Muscle layer of colon (tissue), 2 donors: ENCODE measurements around the gene ZNF200.

Source experiments
- H3K27ac ChIP-seq: one replicate; pipeline ENCODE4 v1.7.0; 2013; ENCODE audit warnings: low read depth, mild to moderate bottlenecking, low read length, moderate library complexity
- H3K27me3 ChIP-seq, 2 donors: one replicate each; pipeline ENCODE4 v1.7.0; 2013; ENCODE audit warnings: low read length in 2 of 2, mild to moderate bottlenecking in 2 of 2; ENCODE audit not compliant: insufficient read depth in 2 of 2, control insufficient read depth in 1 of 2
- H3K36me3 ChIP-seq: one replicate; pipeline ENCODE4 v1.7.0; 2013; ENCODE audit warnings: mild to moderate bottlenecking, low read length; ENCODE audit not compliant: insufficient read depth
- H3K4me1 ChIP-seq: one replicate; pipeline ENCODE4 v1.7.0; 2013; ENCODE audit warnings: mild to moderate bottlenecking, low read length; ENCODE audit not compliant: insufficient read depth
- H3K4me3 ChIP-seq, 2 donors: one replicate each; pipeline ENCODE4 v1.7.0; 2013; ENCODE audit warnings: low read length in 2 of 2, low read depth in 1 of 2, mild to moderate bottlenecking in 1 of 2, moderate library complexity in 1 of 2
- H3K9ac ChIP-seq: one replicate; pipeline ENCODE4 v1.7.0; 2013; ENCODE audit warnings: low read length
- H3K9me3 ChIP-seq: one replicate; pipeline ENCODE4 v1.7.0; 2013; ENCODE audit warnings: mild to moderate bottlenecking, low read length
- donor health status: abdominal sarcoma.
- donor health status: Adenocarcinoma of cecum.

ZNF200 gene

DNA sequence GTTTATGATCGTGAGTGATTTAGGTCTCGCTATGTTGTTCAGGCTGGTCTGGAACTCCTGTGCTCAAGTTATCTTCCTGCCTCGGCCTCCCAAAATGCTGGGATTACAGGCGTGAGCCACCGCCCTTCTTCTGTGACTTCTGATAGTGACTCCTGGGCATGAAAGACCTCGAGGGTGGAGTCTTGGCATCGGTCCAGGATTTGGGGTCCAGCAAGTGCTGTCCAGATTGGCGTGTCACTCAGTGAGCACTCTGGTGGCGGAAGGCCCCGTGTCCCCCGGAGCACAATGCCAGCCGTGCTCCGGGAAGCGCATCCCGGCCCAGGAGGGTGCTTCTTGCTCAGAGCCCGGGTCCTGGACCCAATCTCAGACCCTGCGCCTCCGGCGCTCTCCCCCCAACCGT, 40.2 kb downstream of the ZNF200 start:
- H3K4me1 ChIP-seq, result no peaks in the 10 kb centered on the region
- no peak overlapping the region for H3K9ac ChIP-seq
- H3K27ac ChIP-seq, result no peak overlapping the region
- H3K9me3 ChIP-seq, result no peaks in the 10 kb centered on the region
- H3K4me3 ChIP-seq, result no peak overlapping the region
- no peaks in the 10 kb centered on the region for H3K36me3 ChIP-seq
- H3K27me3 ChIP-seq, result peaks cover 38 to 62% of the 10 kb centered on the region in 2 donors

DNA sequence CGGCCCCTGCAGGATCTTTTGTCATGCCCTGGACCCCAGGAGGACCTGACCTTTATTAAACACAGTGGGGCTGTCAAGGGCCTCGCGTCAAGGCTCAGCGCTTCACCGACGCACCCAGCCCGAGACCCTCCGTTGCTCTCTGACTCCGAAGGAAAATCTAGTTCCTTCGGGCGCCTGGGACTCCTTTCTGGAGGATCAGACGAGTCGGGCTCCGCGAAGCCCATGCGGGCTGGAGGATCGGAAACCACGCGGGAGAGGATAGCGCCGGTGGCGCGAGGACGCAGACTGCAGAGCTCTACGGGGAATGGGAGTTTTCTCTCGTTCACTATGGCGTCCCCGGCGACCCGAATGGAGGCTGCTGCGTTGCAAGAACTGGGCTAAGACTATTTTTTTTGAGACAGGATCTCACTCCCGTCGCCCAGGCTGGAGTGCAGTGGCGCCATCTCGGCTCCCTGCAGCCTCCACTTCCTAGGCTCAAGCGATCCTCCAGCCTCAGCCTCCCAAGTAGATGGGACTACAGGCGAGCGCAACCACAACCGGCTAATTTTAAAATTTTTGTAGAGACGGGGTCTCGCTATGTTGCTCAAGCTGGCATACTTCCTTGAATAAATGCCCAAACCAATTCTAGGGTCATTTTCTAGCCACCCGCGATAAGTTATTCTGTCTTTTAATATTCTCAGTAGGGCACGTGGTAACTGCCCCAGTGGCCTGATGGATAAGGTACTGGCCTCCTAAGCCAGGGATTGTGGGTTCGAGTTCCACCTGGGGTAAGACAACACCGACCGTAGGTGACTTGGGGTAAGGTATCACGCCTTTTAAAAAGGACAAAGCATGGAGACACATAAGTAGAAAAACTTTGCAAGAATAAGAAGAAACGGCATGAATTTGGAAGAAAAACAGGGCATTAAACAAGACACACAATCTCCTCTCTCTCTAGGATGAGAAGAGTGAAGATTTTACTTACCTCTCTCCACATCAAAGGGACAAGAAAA, 41.4 kb downstream of the ZNF200 start:
- Histone ChIP-seq H3K9ac (no peak overlapping the region), H3K27me3 (peaks cover 51 to 75% of the 10 kb centered on the region in 2 donors), H3K36me3 (no peaks in the 10 kb centered on the region), H3K4me1 (no peaks in the 10 kb centered on the region), H3K9me3 (no peaks in the 10 kb centered on the region), H3K27ac (no peak overlapping the region), H3K4me3 (no peak overlapping the region)

DNA sequence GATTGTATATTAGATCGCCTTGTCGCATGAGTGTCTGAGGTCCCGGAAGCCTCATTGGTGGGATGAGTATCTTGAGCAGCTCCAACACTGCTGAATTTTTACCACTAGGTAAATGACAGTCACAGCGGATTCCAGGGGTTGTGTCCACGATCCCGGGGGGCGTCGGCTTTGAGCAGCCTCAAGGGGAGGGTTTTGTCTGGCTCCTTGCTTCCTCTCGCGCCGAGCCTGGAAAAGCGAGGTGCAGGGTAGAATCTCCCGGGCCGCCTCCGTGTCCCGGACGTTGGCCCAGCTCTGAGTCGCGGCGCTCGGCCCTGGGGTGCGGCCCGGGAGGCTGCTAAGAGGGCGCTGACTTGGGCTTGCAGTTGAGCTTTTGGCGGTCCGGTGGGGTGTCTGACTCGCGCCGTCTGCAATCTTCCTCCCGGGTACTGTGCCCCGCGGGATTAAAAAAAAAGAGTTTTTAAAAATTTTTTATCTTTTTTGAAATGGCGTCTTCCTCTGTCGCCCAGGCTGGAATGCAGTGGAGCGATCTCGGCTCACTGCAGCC, 42.4 kb downstream of the ZNF200 start:
- H3K9ac ChIP-seq, result no peak overlapping the region
- no peak overlapping the region for H3K27ac ChIP-seq
- H3K36me3 ChIP-seq, result no peaks in the 10 kb centered on the region
- H3K9me3 ChIP-seq, result no peaks in the 10 kb centered on the region
- peaks cover 56 to 84% of the 10 kb centered on the region in 2 donors for H3K27me3 ChIP-seq
- no peak overlapping the region for H3K4me3 ChIP-seq
- no peaks in the 10 kb centered on the region for H3K4me1 ChIP-seq

DNA sequence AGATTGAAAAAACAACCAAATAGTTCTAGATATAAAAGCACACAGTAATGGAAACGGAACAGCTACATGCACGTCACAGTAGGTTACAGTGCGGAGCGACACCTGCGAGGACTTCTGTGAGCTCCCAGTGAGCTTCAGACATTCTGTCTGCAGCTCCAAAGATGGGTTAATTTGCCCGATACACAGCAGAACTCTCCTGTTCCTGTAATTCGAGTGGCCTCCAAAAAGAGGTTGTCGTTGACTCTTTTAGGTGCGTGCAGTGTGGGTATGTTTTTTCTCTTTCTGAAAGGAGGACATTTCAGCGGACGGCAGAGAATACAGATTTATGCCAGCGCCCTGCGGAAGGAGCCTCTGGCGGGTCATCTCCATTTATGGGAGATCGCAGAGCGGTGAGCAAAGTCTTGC, 44.0 kb downstream of the ZNF200 start:
- H3K4me3 ChIP-seq, result no peak overlapping the region
- no peak overlapping the region for H3K27ac ChIP-seq
- H3K9me3 ChIP-seq, result no peaks in the 10 kb centered on the region
- no peaks in the 10 kb centered on the region for H3K4me1 ChIP-seq
- no peak overlapping the region for H3K9ac ChIP-seq
- H3K36me3 ChIP-seq, result no peaks in the 10 kb centered on the region
- H3K27me3 ChIP-seq, result peaks cover 62 to 95% of the 10 kb centered on the region in 2 donors

DNA sequence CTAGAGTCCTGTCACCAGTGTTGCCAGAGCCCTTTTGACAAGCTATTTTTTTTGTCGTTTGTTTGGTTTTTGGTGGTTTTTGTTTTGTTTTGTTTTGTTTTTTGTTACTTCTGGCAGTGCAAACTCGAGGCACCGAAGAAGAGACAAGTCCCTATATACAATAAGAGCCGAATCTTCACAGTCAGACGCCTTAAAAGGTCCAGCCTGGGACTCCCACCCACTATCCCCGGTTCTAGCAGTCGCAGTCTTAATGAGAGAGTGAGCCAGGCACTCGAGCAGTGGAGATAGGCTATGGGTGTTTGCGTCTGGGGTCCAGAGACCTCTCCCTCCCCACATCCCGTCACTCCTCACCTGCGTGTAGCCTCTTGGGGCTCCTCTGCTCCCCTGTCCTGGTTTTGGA, 45.1 kb downstream of the ZNF200 start:
- no peaks in the 10 kb centered on the region for H3K9me3 ChIP-seq
- no peaks in the 10 kb centered on the region for H3K4me1 ChIP-seq
- H3K4me3 ChIP-seq, result no peak overlapping the region
- no peak overlapping the region for H3K9ac ChIP-seq
- peaks cover 70 to 87% of the 10 kb centered on the region in 2 donors for H3K27me3 ChIP-seq
- H3K36me3 ChIP-seq, result no peaks in the 10 kb centered on the region
- no peak overlapping the region for H3K27ac ChIP-seq

DNA sequence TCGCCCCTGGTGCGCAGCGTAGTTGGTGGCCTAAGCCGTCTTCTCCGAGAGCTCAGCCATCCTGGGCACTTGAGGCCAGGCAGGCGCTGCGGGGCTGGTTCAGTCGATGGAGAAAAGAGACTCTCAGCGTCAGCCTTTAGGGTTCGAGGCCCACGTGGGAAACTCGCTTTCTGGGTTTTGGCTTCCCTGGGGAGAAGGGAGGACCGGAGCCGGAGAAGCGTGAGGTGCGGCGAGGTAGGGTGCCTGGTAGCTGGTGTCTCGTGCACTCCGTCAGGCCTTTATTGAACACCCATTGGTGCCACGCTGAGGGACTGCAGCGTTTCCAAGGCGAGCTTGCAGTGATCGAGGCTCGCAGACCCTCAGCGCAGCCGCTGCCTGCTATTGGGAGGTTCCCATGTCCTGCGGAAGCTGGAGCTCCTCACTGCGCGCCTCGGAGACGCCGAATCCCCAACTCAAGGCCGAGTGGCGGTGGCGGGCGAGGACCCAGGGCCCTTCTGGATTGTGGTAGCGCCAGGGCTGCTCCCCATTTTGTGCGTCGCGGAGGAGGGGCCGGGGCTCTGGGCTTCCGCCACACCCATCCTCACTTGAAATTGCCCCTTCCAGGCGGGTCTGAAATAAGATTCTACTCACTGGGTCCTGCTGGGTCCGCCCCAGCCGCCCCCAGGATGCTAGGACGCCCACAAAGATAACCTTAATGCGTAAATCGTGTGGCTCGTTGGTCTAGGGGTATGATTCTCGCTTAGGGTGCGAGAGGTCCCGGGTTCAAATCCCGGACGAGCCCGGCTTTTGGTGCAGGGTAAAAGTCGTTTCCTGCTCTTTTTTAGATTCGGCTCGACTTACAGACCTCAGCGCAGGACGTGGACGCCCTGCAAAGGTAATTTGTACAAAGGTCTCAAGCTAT, 45.8 kb downstream of the ZNF200 start:
- no peaks in the 10 kb centered on the region for H3K36me3 ChIP-seq
- H3K27me3 ChIP-seq, result peaks cover 70 to 82% of the 10 kb centered on the region in 2 donors
- H3K4me3 ChIP-seq, result no peak overlapping the region
- no peak overlapping the region for H3K9ac ChIP-seq
- no peaks in the 10 kb centered on the region for H3K9me3 ChIP-seq
- H3K27ac ChIP-seq, result no peak overlapping the region
- H3K4me1 ChIP-seq, result no peaks in the 10 kb centered on the region

DNA sequence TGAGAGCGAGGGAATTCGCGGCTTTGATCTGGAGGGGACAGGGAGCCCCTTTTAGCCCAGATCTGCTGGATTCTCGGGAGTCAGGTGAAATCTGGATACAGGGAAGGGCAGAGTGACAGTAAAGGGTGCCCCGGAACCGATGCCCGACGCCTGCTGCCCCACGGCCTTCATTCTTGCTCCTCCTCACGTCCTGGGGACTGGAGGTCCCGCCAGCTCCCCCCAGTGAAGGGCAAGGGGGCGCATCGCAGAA, 46.4 kb downstream of the ZNF200 start:
- Histone ChIP-seq H3K4me3 (no peak overlapping the region), H3K9ac (no peak overlapping the region), H3K27ac (no peak overlapping the region), H3K36me3 (no peaks in the 10 kb centered on the region), H3K4me1 (no peaks in the 10 kb centered on the region), H3K9me3 (no peaks in the 10 kb centered on the region), H3K27me3 (peaks cover 69 to 82% of the 10 kb centered on the region in 2 donors)

DNA sequence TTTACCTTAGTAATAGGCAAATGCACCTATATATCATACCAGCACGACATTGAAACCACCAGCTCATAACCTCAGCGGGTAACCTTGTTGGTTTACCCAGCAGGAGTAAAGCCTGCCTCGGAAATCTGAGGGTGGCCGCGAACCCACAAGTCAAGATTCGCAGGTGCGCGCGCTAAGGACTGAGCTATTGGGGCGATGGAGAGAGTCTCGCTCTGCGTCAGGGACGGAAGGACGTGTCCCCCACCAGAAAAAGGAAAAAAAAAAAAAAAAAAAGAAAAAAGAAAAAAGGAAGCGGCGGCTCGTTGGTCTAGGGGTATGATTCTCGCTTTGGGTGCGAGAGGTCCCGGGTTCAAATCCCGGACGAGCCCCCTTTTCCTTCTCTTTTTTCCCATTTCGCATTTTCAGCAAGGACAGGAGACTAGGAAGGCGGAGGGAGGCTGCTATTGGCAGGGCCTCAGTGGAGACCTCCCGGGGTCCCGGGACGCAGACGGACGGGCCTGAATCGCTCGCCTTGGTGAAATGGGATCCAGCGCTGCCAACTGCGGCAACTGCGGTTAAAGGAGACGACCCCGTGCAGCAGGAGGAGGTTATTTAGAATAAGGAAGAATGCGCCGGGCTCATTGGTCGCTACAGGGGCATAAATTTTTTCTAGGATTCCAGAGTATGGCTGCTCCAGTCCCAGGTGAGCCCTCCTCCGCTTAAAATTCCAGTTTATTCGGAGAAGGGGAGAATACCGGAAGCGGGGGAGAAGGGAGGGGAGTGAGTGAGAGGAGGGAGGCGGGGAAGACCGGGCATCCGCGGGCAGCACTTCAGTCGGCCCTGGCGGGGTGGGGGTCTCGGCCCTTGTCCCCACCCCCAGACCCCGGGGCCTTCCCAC, 46.9 kb downstream of the ZNF200 start, which contains the start of gene OR1F1:
Gene OR1F1 (plus strand): TSS at position 407 of the 877 bp plus-strand sequence.
- Histone ChIP-seq H3K36me3 (no peaks in the 10 kb centered on the region), H3K9me3 (no peaks in the 10 kb centered on the region), H3K4me3 (no peak within 1 kb of the TSS), H3K27me3 (peaks cover 67 to 82% of the 10 kb centered on the region in 2 donors), H3K27ac (no peak within 1 kb of the TSS), H3K9ac (no peak within 1 kb of the TSS), H3K4me1 (no peaks in the 10 kb centered on the region)

DNA sequence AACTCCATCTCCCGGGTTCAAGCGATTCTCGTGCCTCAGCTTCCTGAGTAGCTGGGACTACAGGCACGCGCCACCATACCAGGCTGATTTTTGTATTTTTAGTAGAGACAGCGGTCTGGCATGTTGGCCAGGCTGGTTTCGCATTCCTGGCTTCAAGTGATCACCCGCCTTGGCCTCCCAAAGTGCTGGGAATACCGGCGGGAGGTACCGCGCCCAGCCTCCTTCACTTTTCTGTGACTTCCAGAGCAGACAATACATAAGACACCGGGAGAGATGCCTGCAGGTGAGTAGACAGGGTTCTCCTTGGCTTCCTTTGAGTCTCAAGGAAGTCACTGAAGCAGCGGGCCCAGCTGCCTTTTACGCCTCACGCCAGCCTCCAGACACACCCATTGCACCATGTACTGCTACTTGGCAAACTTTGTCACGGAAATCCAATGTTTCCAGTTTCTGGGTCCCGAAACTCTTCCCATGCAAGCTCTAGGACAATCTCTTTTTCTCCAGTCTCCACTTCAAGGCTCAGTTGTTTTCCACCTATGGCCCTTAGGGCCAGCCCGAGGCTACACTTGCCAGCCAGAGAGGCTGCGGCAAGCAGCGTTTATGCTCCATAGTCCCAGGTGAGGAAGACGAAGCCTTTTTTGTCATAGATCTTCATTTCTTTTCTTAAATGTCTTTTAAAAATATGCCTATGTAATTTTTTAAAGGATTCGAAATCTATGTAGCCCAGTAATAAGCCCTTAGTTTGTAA, 47.8 kb downstream of the ZNF200 start:
- Histone ChIP-seq H3K9ac (no peak overlapping the region), H3K4me1 (peaks cover 6% of the 10 kb centered on the region), H3K27me3 (peaks cover 74 to 82% of the 10 kb centered on the region in 2 donors), H3K4me3 (no peak overlapping the region), H3K36me3 (no peaks in the 10 kb centered on the region), H3K9me3 (no peaks in the 10 kb centered on the region), H3K27ac (no peak overlapping the region)

DNA sequence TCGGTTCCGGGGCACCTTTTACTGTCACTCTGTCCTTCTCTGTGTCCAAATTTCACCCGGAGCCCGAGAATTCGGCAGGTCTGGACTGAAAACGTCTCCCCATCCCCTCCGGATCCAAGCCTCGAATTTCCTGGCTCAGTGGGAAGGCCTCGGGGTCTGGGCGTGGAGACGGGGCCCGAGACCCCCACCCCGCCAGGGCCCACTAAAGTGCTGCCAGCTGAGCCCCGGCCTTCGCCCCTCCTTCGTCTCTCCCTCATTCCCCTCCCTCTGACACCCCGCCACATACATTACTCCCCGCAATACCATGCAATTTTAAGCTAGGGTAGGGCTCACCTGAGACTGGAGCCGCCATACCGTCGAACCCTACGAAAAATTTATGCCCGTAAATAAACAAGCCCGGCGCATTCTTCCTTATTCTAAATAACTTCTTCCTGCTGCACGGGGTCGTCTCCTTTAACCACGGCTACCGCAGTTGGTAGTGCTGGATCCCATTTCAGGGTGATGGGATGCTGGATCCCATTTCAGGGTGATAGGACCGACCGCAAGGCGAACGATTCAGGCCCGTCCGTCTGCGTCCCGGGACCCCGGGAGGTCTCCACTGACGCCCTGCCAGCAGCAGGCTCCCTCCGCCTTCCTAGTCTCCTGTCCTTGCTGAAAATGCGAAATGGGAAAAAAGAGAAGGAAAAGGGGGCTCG, 51.4 kb downstream of the ZNF200 start:
- no peak overlapping the region for H3K9ac ChIP-seq
- H3K4me1 ChIP-seq, result peaks cover 6% of the 10 kb centered on the region
- H3K27ac ChIP-seq, result no peak overlapping the region
- no peaks in the 10 kb centered on the region for H3K9me3 ChIP-seq
- no peaks in the 10 kb centered on the region for H3K36me3 ChIP-seq
- no peak overlapping the region for H3K4me3 ChIP-seq
- H3K27me3 ChIP-seq, result peaks cover 63 to 68% of the 10 kb centered on the region in 2 donors
